ENCODE results near the gene ARHGAP5.
A peak's percentile ranks its signal among the peaks of the same experiment; 100 is the strongest.

ARHGAP5 gene

GRCh38 chr14:32075672-32076277 is 1.3 kb upstream of the ARHGAP5 start:
- no peaks in the 10 kb centered on the region for H3K27me3 ChIP-seq (ENCODE audit: insufficient read depth, low read length)
- H3F3A ChIP-seq (ENCODE audit: insufficient read depth, low read length) = 0 out of 2 replicates have a peak, but pooled peaks cover 3% of the 10 kb centered on the region
- peak overlapping the region; percentile 89 for H3K4me3 ChIP-seq (ENCODE audit: low read depth, low read length, poor library complexity, severe bottlenecking)
- peak overlapping the region; percentile 94; the same call in 1 of the 2 replicates for H2AFZ ChIP-seq (ENCODE audit: low read length)
- H3K9me3 ChIP-seq (ENCODE audit: low read length) = no peaks in the 10 kb centered on the region
- no peaks in the 10 kb centered on the region for H3K36me3 ChIP-seq (ENCODE audit: insufficient read depth, low read length)
- H3K4me2 ChIP-seq (ENCODE audit: low read length) = peak overlapping the region; percentile 95
- TF ChIP-seq EZH2 (IDR thresholded peaks at IDR 0.05; ENCODE audit: borderline replicate concordance, low read length) (no peak), CTCF (IDR thresholded peaks at IDR 0.05; ENCODE audit: low read length) (no peak)
- peak overlapping the region; percentile 74 for H3K9ac ChIP-seq (ENCODE audit: low read length)
- no peaks in the 10 kb centered on the region for H3K9me2 ChIP-seq (ENCODE audit: low read depth, low read length)
- peaks cover 18% of the 10 kb centered on the region for H3K4me1 ChIP-seq (ENCODE audit: insufficient read depth, low read length, severe bottlenecking)
- no peaks in the 10 kb centered on the region for H4K20me1 ChIP-seq (ENCODE audit: insufficient read depth, low read length)
- no peaks in the 10 kb centered on the region for H3K79me2 ChIP-seq (ENCODE audit: insufficient read depth, low read length)
- no peak overlapping the region for H3K27ac ChIP-seq (ENCODE audit: low read depth, low read length, poor library complexity, severe bottlenecking)

GRCh38 chr14:32076278-32077080 is 625 bp upstream of the ARHGAP5 start:
- Histone ChIP-seq H3K27me3 (ENCODE audit: insufficient read depth, low read length) (no peaks in the 10 kb centered on the region), H3K27ac (ENCODE audit: low read depth, low read length, poor library complexity, severe bottlenecking) (no peak overlapping the region), H3K79me2 (ENCODE audit: insufficient read depth, low read length) (no peaks in the 10 kb centered on the region), H2AFZ (ENCODE audit: low read length) (peak overlapping the region; percentile 94), H3K4me3 (ENCODE audit: low read depth, low read length, poor library complexity, severe bottlenecking) (peak overlapping the region; percentile 89), H3K36me3 (ENCODE audit: insufficient read depth, low read length) (no peaks in the 10 kb centered on the region), H3K9me2 (ENCODE audit: low read depth, low read length) (no peaks in the 10 kb centered on the region), H3K4me2 (ENCODE audit: low read length) (peak overlapping the region; percentile 95), H3K9me3 (ENCODE audit: low read length) (no peaks in the 10 kb centered on the region), H3K4me1 (ENCODE audit: insufficient read depth, low read length, severe bottlenecking) (peaks cover 18% of the 10 kb centered on the region), H3K9ac (ENCODE audit: low read length) (peak overlapping the region; percentile 74), H3F3A (ENCODE audit: insufficient read depth, low read length) (0 out of 2 replicates have a peak, but pooled peaks cover 3% of the 10 kb centered on the region), H4K20me1 (ENCODE audit: insufficient read depth, low read length) (no peaks in the 10 kb centered on the region)
- TF ChIP-seq EZH2 (IDR thresholded peaks at IDR 0.05; ENCODE audit: borderline replicate concordance, low read length) = no peak
- no peak for TF ChIP-seq CTCF (IDR thresholded peaks at IDR 0.05; ENCODE audit: low read length)

GRCh38 chr14:32078023-32078857 is 1.1 kb downstream of the ARHGAP5 start:
- Histone ChIP-seq H3F3A (ENCODE audit: insufficient read depth, low read length) (0 out of 2 replicates have a peak, but pooled peaks cover 3% of the 10 kb centered on the region), H3K9ac (ENCODE audit: low read length) (peak overlapping the region; percentile 63), H3K4me2 (ENCODE audit: low read length) (peak overlapping the region; percentile 98), H3K9me2 (ENCODE audit: low read depth, low read length) (no peaks in the 10 kb centered on the region), H3K4me1 (ENCODE audit: insufficient read depth, low read length, severe bottlenecking) (peaks cover 18% of the 10 kb centered on the region), H3K4me3 (ENCODE audit: low read depth, low read length, poor library complexity, severe bottlenecking) (peak overlapping the region; percentile 89), H3K36me3 (ENCODE audit: insufficient read depth, low read length) (no peaks in the 10 kb centered on the region), H3K27ac (ENCODE audit: low read depth, low read length, poor library complexity, severe bottlenecking) (no peak overlapping the region), H3K79me2 (ENCODE audit: insufficient read depth, low read length) (no peaks in the 10 kb centered on the region), H2AFZ (ENCODE audit: low read length) (0 out of 2 replicates have a peak overlapping the region, but pooled peaks have one; percentile 43), H4K20me1 (ENCODE audit: insufficient read depth, low read length) (no peaks in the 10 kb centered on the region), H3K27me3 (ENCODE audit: insufficient read depth, low read length) (no peaks in the 10 kb centered on the region), H3K9me3 (ENCODE audit: low read length) (no peaks in the 10 kb centered on the region)
- TF ChIP-seq EZH2 (IDR thresholded peaks at IDR 0.05; ENCODE audit: borderline replicate concordance, low read length) (no peak), CTCF (IDR thresholded peaks at IDR 0.05; ENCODE audit: low read length) (no peak)

All from OCI-LY1 (cell line).